IMR-90 (cell line): Measurements from ENCODE around the gene ZMYM1. TPM values are rescaled to one million over a fixed set of nuclear protein-coding genes. Genes with fewer than 3 reads are reported as not detected.

Source experiments
- ATAC-seq: fragments of 200-7000 bp; cut with Tn5 transposase; 2 replicates; pipeline ENCODE4 v1.9.1; 2020; ENCODE audit warnings: low read depth, mild to moderate bottlenecking, moderate library complexity
- BruUV-seq: library from RNA; stranded (reverse); fragments of 400-500 nt; replicated peaks from 2 replicates; lab custom pipeline; 2021; lab: Mats Ljungman, UMichigan
- CTCF ChIA-PET: fragments of 300-600 bp; formaldehyde crosslinking; extraction: SDS; loops from one replicate; lab custom pipeline; 2021; ENCODE audit warnings: antibody characterized with exemption; lab: Yijun Ruan, JAX
- POLR2A ChIA-PET: fragments of 300-600 bp; sonication (Branson Sonifier 250); formaldehyde crosslinking; loops from one replicate; lab custom pipeline; 2022; ENCODE audit warnings: antibody characterized with exemption; ENCODE audit not compliant: unreplicated experiment; lab: Charles Lee
- DNase-seq: peaks from one replicate; pipeline ENCODE4 v3.0.0; 2013
- H2AFZ ChIP-seq: replicated peaks from 2 replicates; pipeline ENCODE3; 2013; ENCODE audit warnings: low read length, mild to moderate bottlenecking; ENCODE audit not compliant: poor library complexity
- H2AK5ac ChIP-seq: 2 replicates; pipeline ENCODE4 v1.6.1; 2013; ENCODE audit warnings: low read depth, low read length, inconsistent platforms
- H2AK9ac ChIP-seq: replicated peaks from 2 replicates; pipeline ENCODE3; 2013; ENCODE audit warnings: mild to moderate bottlenecking, low read depth, low read length, moderate library complexity; ENCODE audit not compliant: poor library complexity
- H2BK120ac ChIP-seq: 2 replicates; pipeline ENCODE4 v1.6.1; 2013; ENCODE audit warnings: low read depth, low read length, inconsistent platforms
- H2BK15ac ChIP-seq: 3 replicates; pipeline ENCODE4 v1.6.1; 2013; ENCODE audit warnings: low read depth, low read length, inconsistent platforms
- H2BK20ac ChIP-seq: 2 replicates; pipeline ENCODE4 v1.6.1; 2013; ENCODE audit warnings: low read depth, mild to moderate bottlenecking, inconsistent platforms, low read length, moderate library complexity
- H2BK5ac ChIP-seq: 2 replicates; pipeline ENCODE4 v1.6.1; 2013; ENCODE audit warnings: mild to moderate bottlenecking, low read depth, low read length, inconsistent platforms; ENCODE audit not compliant: poor library complexity, severe bottlenecking
- H3K14ac ChIP-seq: replicated peaks from 2 replicates; pipeline ENCODE4 v1.6.1; 2013; ENCODE audit warnings: low read depth, low read length, inconsistent platforms
- H3K18ac ChIP-seq: 2 replicates; pipeline ENCODE4 v1.6.1; 2013; ENCODE audit warnings: low read depth, low read length, control low read depth
- H3K23ac ChIP-seq: 2 replicates; pipeline ENCODE4 v1.6.1; 2013; ENCODE audit warnings: low read depth, low read length, inconsistent platforms
- H3K27ac ChIP-seq: 2 replicates; pipeline ENCODE4 v1.5.1; 2013; ENCODE audit warnings: mild to moderate bottlenecking, control low read depth, low read length; ENCODE audit not compliant: insufficient read depth
- H3K27me3 ChIP-seq: 2 replicates; pipeline ENCODE4 v1.6.1; 2013; ENCODE audit warnings: low read length; ENCODE audit not compliant: control insufficient read depth, insufficient read depth
- H3K36me3 ChIP-seq: 2 replicates; pipeline ENCODE4 v1.6.1; 2013; ENCODE audit warnings: low read length, mixed read lengths; ENCODE audit not compliant: control insufficient read depth, insufficient read depth
- H3K4ac ChIP-seq: 2 replicates; pipeline ENCODE4 v1.6.1; 2013; ENCODE audit warnings: low read depth, low read length, inconsistent platforms
- H3K4me1 ChIP-seq: 2 replicates; pipeline ENCODE4 v1.6.1; 2013; ENCODE audit warnings: low read length, mixed read lengths; ENCODE audit not compliant: control insufficient read depth, insufficient read depth
- H3K4me2 ChIP-seq: 2 replicates; pipeline ENCODE4 v1.6.1; 2013; ENCODE audit warnings: low read depth, mild to moderate bottlenecking, control low read depth, low read length, moderate library complexity
- H3K4me3 ChIP-seq: 2 replicates; pipeline ENCODE4 v1.5.1; 2013; ENCODE audit warnings: low read depth, mild to moderate bottlenecking, control low read depth, low read length, moderate library complexity; ENCODE audit not compliant: insufficient read depth
- H3K56ac ChIP-seq: 2 replicates; pipeline ENCODE4 v1.6.1; 2013; ENCODE audit warnings: low read length, inconsistent platforms; ENCODE audit not compliant: insufficient read depth; ENCODE audit errors: extremely low read depth
- H3K79me1 ChIP-seq, 2 experiments: 2 replicates each; pipeline ENCODE4 v1.6.1; 2013; ENCODE audit warnings: low read length in 2 of 2, inconsistent platforms in 1 of 2, low read depth in 1 of 2
- H3K9ac ChIP-seq: 2 replicates; pipeline ENCODE4 v1.6.1; 2013; ENCODE audit warnings: low read depth, low read length, control low read depth
- H3K9me1 ChIP-seq: 2 replicates; pipeline ENCODE4 v1.6.1; 2013; ENCODE audit warnings: low read length, inconsistent platforms; ENCODE audit not compliant: insufficient read depth
- H3K9me3 ChIP-seq: 2 replicates; pipeline ENCODE4 v1.6.1; 2013; ENCODE audit warnings: low read length; ENCODE audit not compliant: control insufficient read depth, insufficient read depth
- H4K20me1 ChIP-seq: 2 replicates; pipeline ENCODE4 v1.6.1; 2013; ENCODE audit warnings: low read length, inconsistent platforms; ENCODE audit not compliant: insufficient read depth
- H4K5ac ChIP-seq: 2 replicates; pipeline ENCODE4 v1.6.1; 2013; ENCODE audit warnings: mild to moderate bottlenecking, low read depth, low read length, control low read depth
- H4K8ac ChIP-seq, 2 experiments: 2 replicates each; pipeline ENCODE4 v1.6.1; 2013; ENCODE audit warnings: low read depth in 2 of 2, low read length in 2 of 2, control low read depth in 1 of 2, inconsistent platforms in 1 of 2
- H4K91ac ChIP-seq: 2 replicates; pipeline ENCODE4 v1.6.1; 2013; ENCODE audit warnings: low read depth, low read length, inconsistent platforms; ENCODE audit not compliant: insufficient read depth
- BHLHE40 ChIP-seq: fragments of 150-350 bp; IDR thresholded peaks from 2 replicates; pipeline ENCODE4 v1.6.1; 2016; ENCODE audit warnings: mild to moderate bottlenecking, low read depth, low read length
- CHD1 ChIP-seq: IDR thresholded peaks from 2 replicates; pipeline ENCODE4 v1.6.1; 2012; ENCODE audit warnings: low read depth, low read length, improper control_type of control experiment
- ELK1 ChIP-seq: fragments of 150-350 bp; IDR thresholded peaks from 2 replicates; pipeline ENCODE4 v1.6.1; 2016; ENCODE audit warnings: low read depth, mild to moderate bottlenecking, low read length, moderate library complexity, borderline replicate concordance
- MXI1 ChIP-seq: IDR thresholded peaks from 2 replicates; pipeline ENCODE4 v1.6.1; 2012; ENCODE audit warnings: low read depth, mild to moderate bottlenecking, low read length, moderate library complexity, borderline replicate concordance
- NFE2L2 ChIP-seq: fragments of 150-350 bp; IDR thresholded peaks from 2 replicates; pipeline ENCODE4 v1.6.1; 2016; ENCODE audit warnings: low read depth, mild to moderate bottlenecking, low read length
- POLR2A ChIP-seq: IDR thresholded peaks from 2 replicates; pipeline ENCODE4 v1.6.1; 2012; ENCODE audit warnings: mild to moderate bottlenecking, low read depth, low read length
- RFX5 ChIP-seq: IDR thresholded peaks from 2 replicates; pipeline ENCODE4 v1.8.0; 2012; ENCODE audit warnings: low read depth, mild to moderate bottlenecking, low read length, moderate library complexity
- SMC3 ChIP-seq: fragments of 150-350 bp; IDR thresholded peaks from 2 replicates; pipeline ENCODE4 v1.6.1; 2016; ENCODE audit warnings: low read depth, mild to moderate bottlenecking, antibody characterized with exemption, low read length, moderate library complexity
- USF2 ChIP-seq: fragments of 150-350 bp; IDR thresholded peaks from 2 replicates; pipeline ENCODE4 v1.6.1; 2017; ENCODE audit warnings: mild to moderate bottlenecking, antibody characterized with exemption, low read length, low read depth
- WGBS, 2 experiments: methylation state at CpG; one replicate each; pipeline versions ENCODE4 v1.1.5 to v1.1.7; 2013; ENCODE audit warnings: missing lambda C conversion rate in 2 of 2; ENCODE audit not compliant: insufficient read length in 1 of 2; ENCODE audit errors: extremely low coverage in 2 of 2; 5-methylcytosine and 5-hydroxymethylcytosine counted together
- dilution Hi-C: fragments of 300-500 bp; cut with HindIII; formaldehyde crosslinking; loops from one replicate; pipeline ENCODE4 v1.14.3; 2018; ENCODE audit warnings: low sequenced_read_pairs; ENCODE audit not compliant: unreplicated experiment
- in situ Hi-C: fragments of 300-500 bp; cut with MboI; formaldehyde crosslinking; loops from 3 replicates; pipeline ENCODE4 v1.14.3; 2019; ENCODE audit warnings: low sequenced_read_pairs, inconsistent platforms, mixed read lengths
- intact Hi-C: fragments of 100-400 bp; cut with micrococcal nuclease; formaldehyde crosslinking; loops from 2 replicates; pipeline ENCODE4 v1.10.0; 2022
- polyA plus RNA-seq, 3 experiments: library from polyadenylated mRNA; depleted of rRNA; stranded (reverse); fragments of >200 nt; gene quantifications; 2 replicates each; pipeline ENCODE4 v1.2.3, GENCODE V29; 2012; ENCODE audit warnings: low replicate concordance in 1 of 3
- total RNA-seq: library from RNA; depleted of rRNA; stranded (reverse); fragments of >200 nt; gene quantifications from 2 replicates; pipeline ENCODE4 v1.2.3, GENCODE V29; 2012

Gene ZMYM1
- total and polyA plus RNA-seq, 2 of the 4 experiments (the other 2 are of a cell fraction), result 7.2 to 33.9 TPM

- ATAC-seq, result no peak
Observed at GRCh38 chr1:35073265-35073811, 5.8 kb upstream of the ZMYM1 start.

More at GRCh38 chr1:35073265-35073811, 5.8 kb upstream of the ZMYM1 start:
- WGBS, 2 experiments, result 67% methylated on average over 1 of the region's 1 CpG; no CpG with 5 or more reads in 1 of the 2 experiments
- ChIA-PET CTCF (no interaction called here), POLR2A (no interaction called here)
- Histone ChIP-seq H2BK20ac (no peak overlapping the region), H2BK15ac (no peak overlapping the region), H4K20me1 (no peaks in the 10 kb centered on the region), H3K4me2 (no peak overlapping the region), H3K27me3 (no peaks in the 10 kb centered on the region), H4K8ac (no peak overlapping the region), H2AK9ac (no peak overlapping the region), H3K36me3 (no peaks in the 10 kb centered on the region), H2BK120ac (no peak overlapping the region), H3K14ac (no peak overlapping the region), H3K4me1 (no peaks in the 10 kb centered on the region), H3K9ac (no peak overlapping the region), H3K4me3 (no peak overlapping the region), H3K27ac (no peak overlapping the region), H3K4ac (no peak overlapping the region), H3K18ac (no peak overlapping the region), H3K23ac (no peak overlapping the region), H2AK5ac (no peak overlapping the region), H2AFZ (no peak overlapping the region), H3K9me3 (no peaks in the 10 kb centered on the region), H3K9me1 (no peaks in the 10 kb centered on the region), H4K5ac (no peak overlapping the region), H2BK5ac (no peak overlapping the region), H3K56ac (no peak overlapping the region), H3K79me1 (no peaks in the 10 kb centered on the region), H4K91ac (no peak overlapping the region)
- intact Hi-C loops (no loop called here), in situ Hi-C loops (no loop called here), dilution Hi-C loops (no loop called here)
- no peak for DNase-seq
- no peak for TF ChIP-seq MXI1
- no peak for TF ChIP-seq RFX5
- no peak for TF ChIP-seq USF2
- TF ChIP-seq POLR2A, result no peak
- TF ChIP-seq BHLHE40, result no peak
- TF ChIP-seq CHD1, result no peak
- no peak for TF ChIP-seq SMC3
- no peak for TF ChIP-seq ELK1
- no peak for TF ChIP-seq NFE2L2
- BruUV-seq, result no TSS peak
